ENCODE data around the gene DNAH8. TPM values are rescaled to one million over a fixed set of nuclear protein-coding genes. Genes with fewer than 3 reads are reported as not detected.

The DNAH8 gene
- total RNA-seq, 1 donor: under 0.01 TPM

DNA sequence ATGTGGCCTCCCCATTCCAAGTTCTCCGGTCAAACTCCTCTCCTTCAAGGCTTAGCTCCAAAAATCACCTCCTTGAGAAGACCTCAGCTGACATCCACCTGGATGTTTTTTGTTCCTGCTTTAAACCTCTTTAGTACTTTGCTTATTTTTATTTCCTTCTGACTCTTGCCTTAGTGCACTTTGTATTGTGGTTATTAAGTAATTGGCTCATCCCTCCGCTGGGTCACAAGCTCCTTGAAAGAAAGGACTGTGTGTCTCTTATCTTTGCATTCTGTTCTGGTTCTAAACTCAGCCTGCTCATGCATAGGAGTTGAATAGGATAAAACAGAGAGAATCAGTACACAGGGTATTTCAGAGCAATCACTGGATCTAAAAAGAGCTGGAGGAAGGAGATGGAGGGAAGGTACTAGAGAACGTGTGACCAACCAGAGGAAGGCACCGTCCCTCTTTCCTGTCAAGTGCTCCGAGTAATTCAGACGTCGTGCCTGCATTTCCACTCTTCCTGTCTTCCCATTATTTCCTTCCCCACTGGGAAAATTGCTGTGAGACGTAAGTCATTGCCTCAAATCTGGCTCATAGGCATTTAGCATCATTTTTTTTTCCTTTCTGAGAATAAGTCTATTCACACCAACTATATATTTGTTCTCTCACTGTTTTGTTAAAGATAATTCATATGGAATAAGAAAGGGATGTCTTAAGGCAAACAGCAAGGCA lies 273.8 kb downstream of the DNAH8 start:
- TF ChIP-seq, protein P1, sequence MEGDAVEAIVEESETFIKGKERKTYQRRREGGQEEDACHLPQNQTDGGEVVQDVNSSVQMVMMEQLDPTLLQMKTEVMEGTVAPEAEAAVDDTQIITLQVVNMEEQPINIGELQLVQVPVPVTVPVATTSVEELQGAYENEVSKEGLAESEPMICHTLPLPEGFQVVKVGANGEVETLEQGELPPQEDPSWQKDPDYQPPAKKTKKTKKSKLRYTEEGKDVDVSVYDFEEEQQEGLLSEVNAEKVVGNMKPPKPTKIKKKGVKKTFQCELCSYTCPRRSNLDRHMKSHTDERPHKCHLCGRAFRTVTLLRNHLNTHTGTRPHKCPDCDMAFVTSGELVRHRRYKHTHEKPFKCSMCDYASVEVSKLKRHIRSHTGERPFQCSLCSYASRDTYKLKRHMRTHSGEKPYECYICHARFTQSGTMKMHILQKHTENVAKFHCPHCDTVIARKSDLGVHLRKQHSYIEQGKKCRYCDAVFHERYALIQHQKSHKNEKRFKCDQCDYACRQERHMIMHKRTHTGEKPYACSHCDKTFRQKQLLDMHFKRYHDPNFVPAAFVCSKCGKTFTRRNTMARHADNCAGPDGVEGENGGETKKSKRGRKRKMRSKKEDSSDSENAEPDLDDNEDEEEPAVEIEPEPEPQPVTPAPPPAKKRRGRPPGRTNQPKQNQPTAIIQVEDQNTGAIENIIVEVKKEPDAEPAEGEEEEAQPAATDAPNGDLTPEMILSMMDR (IDR thresholded peaks at IDR 0.05; ENCODE audit: insufficient read depth, low read depth, low read length): no peak
- H3K4me3 ChIP-seq (ENCODE audit: low read depth, low read length): no peak overlapping the region
- DNase-seq (ENCODE audit: low read depth): no peak

DNA sequence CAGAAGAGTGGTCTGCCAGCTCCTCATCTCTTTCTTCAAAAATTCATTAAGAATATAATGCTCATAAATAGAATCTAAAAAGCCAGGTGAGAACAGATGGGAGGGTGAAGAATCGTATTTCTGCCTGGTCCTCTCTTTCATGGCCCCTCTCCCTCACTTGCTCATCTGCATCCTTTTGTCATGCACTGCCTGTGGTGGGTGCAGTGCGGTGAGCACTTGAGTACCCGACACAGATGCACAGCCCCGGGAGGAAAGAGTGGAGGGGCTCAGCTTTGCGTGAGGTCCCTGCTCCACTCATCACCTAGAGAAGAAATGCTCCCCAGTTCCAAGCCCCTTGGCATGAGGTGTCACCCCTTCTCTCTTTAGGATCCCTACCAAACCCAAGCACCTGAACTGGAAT lies 275.4 kb downstream of the DNAH8 start:
- H3K4me3 ChIP-seq (ENCODE audit: low read depth, low read length): no peak overlapping the region
- DNase-seq (ENCODE audit: low read depth): no peak
- TF ChIP-seq, protein P1 (IDR thresholded peaks at IDR 0.05; ENCODE audit: insufficient read depth, low read depth, low read length): no peak

DNA sequence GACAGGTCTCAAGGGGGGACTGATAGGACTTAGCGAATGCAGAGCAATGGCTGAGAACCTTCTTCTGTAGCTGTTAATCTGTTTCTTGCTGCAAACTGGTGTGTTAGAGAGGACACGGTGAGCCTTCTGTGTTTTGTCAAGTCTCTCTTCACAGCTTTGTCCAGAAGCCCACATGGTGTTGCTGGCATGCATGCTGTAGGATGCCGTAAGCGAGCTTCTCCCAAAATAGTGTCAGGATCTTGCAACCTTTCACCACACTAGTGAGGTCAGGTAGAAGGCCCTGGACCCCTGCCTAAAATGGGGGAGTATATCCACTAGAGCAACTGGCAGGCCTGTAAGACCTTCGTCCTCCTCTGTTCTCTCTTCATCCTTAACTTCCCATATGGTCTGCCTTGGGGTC lies 281.6 kb downstream of the DNAH8 start:
- TF ChIP-seq, protein P1 (IDR thresholded peaks at IDR 0.05; ENCODE audit: insufficient read depth, low read depth, low read length): no peak
- no peak overlapping the region for H3K4me3 ChIP-seq (ENCODE audit: low read depth, low read length)
- no peak for DNase-seq (ENCODE audit: low read depth)

DNA sequence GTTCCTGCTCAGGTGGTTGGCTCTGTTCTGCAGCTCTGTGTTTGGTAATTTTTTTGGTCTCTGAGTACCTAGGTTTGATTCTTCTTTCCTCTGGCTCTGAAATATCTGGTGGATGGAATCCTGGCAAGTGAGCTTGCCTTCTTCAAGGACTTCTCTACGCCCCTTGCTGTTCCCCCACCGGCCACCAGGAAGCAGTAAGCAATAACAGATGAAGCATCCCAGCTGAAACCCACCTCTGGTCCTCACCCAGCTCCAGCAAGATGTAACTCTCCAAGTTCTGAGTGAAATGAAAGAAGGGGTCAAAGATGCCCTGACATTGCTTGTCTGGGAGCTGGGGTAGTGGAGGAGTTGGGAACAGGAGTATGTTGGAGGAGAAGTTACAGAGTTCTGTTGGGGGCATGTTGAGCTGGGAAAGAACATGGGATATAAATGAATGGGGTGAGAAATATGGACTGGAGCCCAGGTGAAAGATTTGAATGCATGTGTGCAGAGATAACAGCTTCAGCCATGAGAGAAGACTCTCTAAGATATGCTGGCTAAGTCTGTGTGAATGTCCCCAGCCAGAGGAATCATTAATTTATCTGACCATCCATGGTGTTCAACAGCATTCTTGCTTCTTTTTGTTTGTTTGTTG lies 282.1 kb downstream of the DNAH8 start:
- TF ChIP-seq, protein P1 (IDR thresholded peaks at IDR 0.05; ENCODE audit: insufficient read depth, low read depth, low read length): peak; percentile 59
- H3K4me3 ChIP-seq (ENCODE audit: low read depth, low read length): no peak overlapping the region
- peak; percentile 22 for DNase-seq (ENCODE audit: low read depth)

DNA sequence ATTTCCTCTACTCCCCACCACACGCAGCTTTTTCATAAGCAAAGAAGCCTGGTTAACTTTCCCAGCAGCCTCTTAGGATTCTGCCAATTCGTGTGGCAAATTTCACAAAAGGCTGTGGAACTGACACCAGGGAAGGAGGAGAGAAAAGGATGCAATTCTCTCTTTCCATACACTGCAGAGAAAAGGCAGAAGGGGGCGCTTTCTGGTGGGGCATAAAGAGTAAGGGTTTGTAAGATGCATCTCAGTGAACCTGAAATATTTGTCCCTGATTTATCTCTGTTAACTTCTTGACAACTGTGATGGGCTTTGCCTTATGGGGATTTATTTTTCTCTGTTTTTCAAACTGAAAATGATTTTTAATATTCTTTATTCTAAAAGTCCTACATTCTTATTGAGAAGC lies 288.0 kb downstream of the DNAH8 start:
- DNase-seq (ENCODE audit: low read depth): no peak

GRCh38 chr6:39003492-39003891 lies 288.4 kb downstream of the DNAH8 start:
- TF ChIP-seq, protein P1 (IDR thresholded peaks at IDR 0.05; ENCODE audit: insufficient read depth, low read depth, low read length): no peak
- DNase-seq (ENCODE audit: low read depth): no peak
- H3K4me3 ChIP-seq (ENCODE audit: low read depth, low read length): no peak overlapping the region

More for the DNA sequence above, 288.0 kb downstream of the DNAH8 start:
- no peak overlapping the region for H3K4me3 ChIP-seq (ENCODE audit: low read depth, low read length)
- TF ChIP-seq, protein P1 (IDR thresholded peaks at IDR 0.05; ENCODE audit: insufficient read depth, low read depth, low read length): peak; percentile 19
